GM13977 (cell line): ENCODE data around the gene CABP2.

Experiments used
- DNase-seq: peaks from one replicate; pipeline ENCODE4 v3.0.0; 2012; ENCODE audit warnings: low spot score
- CTCF ChIP-seq: IDR thresholded peaks from 2 replicates; pipeline ENCODE4 v1.5.1; 2012; ENCODE audit warnings: mild to moderate bottlenecking, control low read depth; ENCODE audit not compliant: insufficient read depth; ENCODE audit errors: extremely low read depth, missing control alignments
- in situ Hi-C: fragments of 300-500 bp; cut with MboI; formaldehyde crosslinking; loops from one replicate; pipeline ENCODE4 v1.12.0; 2022; ENCODE audit warnings: low sequenced_read_pairs, low pct_unique_long_range_greater_than_20kb, mixed read lengths, inconsistent platforms; ENCODE audit not compliant: unreplicated experiment

The CABP2 gene

GRCh38 chr11:67505605-67506396 lies 17.4 kb downstream of the CABP2 start:
- in situ Hi-C loops, result no loop called here
- peak; percentile 89 for DNase-seq
- TF ChIP-seq CTCF, result peak; percentile 98

GRCh38 chr11:67504950-67505581 lies 18.2 kb downstream of the CABP2 start, which contains the start of gene PITPNM1:
Gene PITPNM1 (minus strand): TSS chr11:67505363. CDS start chr11:67504180, 1,183 bp downstream.
- no peak for TF ChIP-seq CTCF
- peak; percentile 92 for DNase-seq
- in situ Hi-C loops, result no loop called here

GRCh38 chr11:67504005-67504949 lies 19.0 kb downstream of the CABP2 start:
- peak; percentile 80 for DNase-seq
- TF ChIP-seq CTCF, result no peak
- in situ Hi-C loops, result no loop called here

- TF ChIP-seq CTCF, result no peak
- no peak for DNase-seq
- in situ Hi-C loops, result no loop called here
Observed at GRCh38 chr11:67503119-67504004, 19.9 kb downstream of the CABP2 start.

- TF ChIP-seq CTCF, result no peak
- in situ Hi-C loops, result no loop called here
Observed at GRCh38 chr11:67502328-67502979, 20.8 kb downstream of the CABP2 start.

More at GRCh38 chr11:67502328-67502979, 20.8 kb downstream of the CABP2 start:
- DNase-seq, result no peak
